Ovary (tissue), 9 donors: ENCODE data around the gene MAP3K7. TPM values are rescaled to one million over a fixed set of nuclear protein-coding genes. Genes with fewer than 3 reads are reported as not detected.

Experiments used
- DNase-seq, 5 donors: peaks; one replicate each; pipeline ENCODE4 v3.0.0-alpha.2; 2019 to 2020
- H3K27ac ChIP-seq, 2 donors: fragments of 200-600 bp; one replicate each; pipeline versions ENCODE4 v1.5.1 to v1.8.0; 2019 to 2022
- H3K27me3 ChIP-seq: fragments of 200-600 bp; one replicate; pipeline ENCODE4 v1.8.0; 2022
- H3K36me3 ChIP-seq: fragments of 200-600 bp; sonication (generic); one replicate; pipeline ENCODE4 v1.5.1; 2019
- H3K4me1 ChIP-seq: one replicate; pipeline ENCODE4 v1.8.1; 2013; ENCODE audit warnings: mild to moderate bottlenecking, moderate library complexity; ENCODE audit not compliant: insufficient read depth
- H3K4me3 ChIP-seq: fragments of 200-600 bp; sonication (generic); one replicate; pipeline ENCODE4 v1.5.1; 2017
- H3K9me3 ChIP-seq, 2 donors: fragments of 200-600 bp in 1 of 2; sonication (generic) in 1 of 2; one replicate each; pipeline versions ENCODE4 v1.5.1 to v1.8.1; 2013 to 2019; ENCODE audit warnings: mild to moderate bottlenecking in 1 of 2, moderate library complexity in 1 of 2
- CTCF ChIP-seq, 3 donors: fragments of 450-650 bp in 2 of 3; fragments of 200-600 bp in 1 of 3; IDR thresholded peaks; one replicate each; pipeline versions ENCODE4 v1.5.1 to v1.8.0; 2016 to 2022; ENCODE audit warnings: antibody characterized with exemption in 3 of 3, mild to moderate bottlenecking in 1 of 3
- EP300 ChIP-seq: sonication (generic); formaldehyde crosslinking; IDR thresholded peaks from one replicate; pipeline ENCODE4 v1.6.1; 2017; ENCODE audit warnings: antibody characterized with exemption
- POLR2A ChIP-seq: fragments of 450-650 bp; IDR thresholded peaks from one replicate; pipeline ENCODE4 v1.6.1; 2017; ENCODE audit warnings: antibody characterized with exemption, mild to moderate bottlenecking, moderate library complexity
- WGBS, 3 donors: extraction: QIAGEN DNeasy Blood & Tissue Kit in 1 of 3; methylation state at CpG; one replicate each; pipeline versions ENCODE4 v1.1.5 to v1.1.7; 2013 to 2017; 5-methylcytosine and 5-hydroxymethylcytosine counted together
- intact Hi-C, 4 donors: fragments of 100-400 bp; cut with DNase I; formaldehyde crosslinking; loops; one replicate each; pipeline versions ENCODE4 v1.11.0 to v1.15.1; 2022 to 2023
- polyA plus RNA-seq, 2 donors: library from polyadenylated mRNA; stranded (reverse); fragments of 200-250 nt in 1 of 2; fragments of 350-450 nt in 1 of 2; fragmentation: Illumina TruSeq in 1 of 2; extraction: RNeasy Lipid Tissue Mini Kit (QIAGEN cat#74804) in 1 of 2; gene quantifications; one replicate each; pipeline ENCODE4 v1.2.3, GENCODE V29; 2013 to 2014
- total RNA-seq, 7 donors: library from RNA; depleted of rRNA in 2 of 7; stranded (reverse); fragments of >200 nt in 2 of 7; fragmentation: NEBNext Ultra II Directional in 3 of 7; extraction: Animal tissue kit (Norgen Biotek cat#: 25700) in 3 of 7; gene quantifications; one replicate each; pipeline versions ENCODE4 v1.1.0 to v1.2.4, GENCODE V29; 2016 to 2023
- donor health status: DM: no; HTN: no; CAD: no; lungs with moderate emphysema.
- donor health status: DM: no; HTN: no; CAD: no.
- donor health status: Bipolar disorder and iron deficiency.
- donor health status: DM: yes; HTN: yes; CAD: no.
- donor health status: DM: no; HTN: no; CAD: no.
- donor health status: DM: yes; HTN: yes; CAD: no.

Gene MAP3K7
- total and polyA plus RNA-seq, 9 donors = 14.1 to 30.5 (median 24.9) TPM

- TF ChIP-seq EP300 = no peak
- TF ChIP-seq CTCF (IDR thresholded peaks at IDR 0.05) = no peak
- no peak for TF ChIP-seq POLR2A
- WGBS, 3 donors = 80 to 84% (median 82%) methylated on average over 6 of the region's 6 CpGs
- no peaks in the 10 kb centered on the region for H3K27me3 ChIP-seq
- intact Hi-C loops = no loop called here
- no peaks in the 10 kb centered on the region for H3K36me3 ChIP-seq
- H3K4me1 ChIP-seq = no peaks in the 10 kb centered on the region
- H3K9me3 ChIP-seq = no peaks in the 10 kb centered on the region
- H3K4me3 ChIP-seq = no peak overlapping the region
- no peak for DNase-seq
- H3K27ac ChIP-seq = no peak overlapping the region
Measured at GRCh38 chr6:90612313-90612680, 25.4 kb upstream of the MAP3K7 start.

- no peak for TF ChIP-seq POLR2A
- no peaks in the 10 kb centered on the region for H3K36me3 ChIP-seq
- H3K4me3 ChIP-seq = peak overlapping the region; percentile 50
- H3K4me1 ChIP-seq = no peaks in the 10 kb centered on the region
- DNase-seq = peak in 2 of 5 donors; percentile 13 to 21
- 72 to 78% (median 74%) methylated on average over 25 of the region's 25 CpGs for WGBS, 3 donors
- H3K27me3 ChIP-seq = no peaks in the 10 kb centered on the region
- H3K27ac ChIP-seq = peak overlapping the region in 1 of 2 donors; percentile 94
- no peaks in the 10 kb centered on the region for H3K9me3 ChIP-seq
- intact Hi-C loops = no loop called here
Measured at GRCh38 chr6:90611543-90612312, 24.9 kb upstream of the MAP3K7 start.

GRCh38 chr6:90610751-90611542 is 24.1 kb upstream of the MAP3K7 start:
- TF ChIP-seq POLR2A = no peak
- no peak for TF ChIP-seq EP300
- TF ChIP-seq CTCF (IDR thresholded peaks at IDR 0.05) = peak in 1 of 3 donors; percentile 26
- Histone ChIP-seq H3K27me3 (no peaks in the 10 kb centered on the region), H3K9me3 (no peaks in the 10 kb centered on the region), H3K4me1 (no peaks in the 10 kb centered on the region), H3K27ac (peak overlapping the region; percentile 62 to 94), H3K36me3 (no peaks in the 10 kb centered on the region), H3K4me3 (peak overlapping the region; percentile 50)
- intact Hi-C loops = no loop called here
- peak; percentile 61 to 81 (median 74) for DNase-seq
- WGBS, 3 donors = 1 to 2% (median 1%) methylated on average over 45 to 72 of the region's 72 CpGs

DNA sequence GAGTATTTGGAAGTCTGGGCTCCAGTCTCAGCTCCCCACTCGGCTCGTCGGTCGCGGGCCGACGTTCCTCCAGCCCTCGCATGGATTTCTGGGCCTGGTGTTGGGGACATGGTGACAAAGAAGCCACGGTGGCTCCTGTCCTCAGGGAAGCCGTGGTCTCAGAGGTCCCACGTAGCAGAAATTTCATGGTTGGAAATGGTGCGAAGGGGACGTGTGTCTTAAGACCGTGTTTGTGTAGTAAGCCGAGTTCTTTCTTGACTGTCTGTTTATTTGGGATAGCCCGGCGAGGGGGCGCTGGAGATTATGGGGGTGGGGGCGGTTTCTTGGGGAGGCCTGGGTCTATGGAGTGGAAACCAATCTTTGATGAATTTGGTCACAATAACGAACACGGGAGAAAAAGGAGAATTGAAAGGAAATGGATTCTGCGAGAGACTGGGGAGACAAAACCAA is 23.5 kb upstream of the MAP3K7 start:
- Histone ChIP-seq H3K27me3 (no peaks in the 10 kb centered on the region), H3K36me3 (no peaks in the 10 kb centered on the region), H3K4me3 (peak overlapping the region; percentile 50), H3K9me3 (no peaks in the 10 kb centered on the region), H3K27ac (peak overlapping the region in 1 of 2 donors; percentile 94), H3K4me1 (no peaks in the 10 kb centered on the region)
- TF ChIP-seq EP300 = no peak
- TF ChIP-seq CTCF (IDR thresholded peaks at IDR 0.05) = no peak
- no peak for TF ChIP-seq POLR2A
- peak; percentile 18 to 46 (median 31) for DNase-seq
- 1 to 8% (median 3%) methylated on average over 22 of the region's 22 CpGs for WGBS, 3 donors
- intact Hi-C loops = no loop called here
